AG08396 (cell line): ENCODE measurements around the gene PRKCE.

ENCODE experiments used
- DNase-seq: peaks from one replicate; pipeline ENCODE4 v3.0.0; 2012; ENCODE audit warnings: low spot score, mixed read lengths

PRKCE gene

GRCh38 chr2:45651415-45652089 lies at the start of gene PRKCE:
TSS of gene PRKCE (plus strand) at chr2:45651675.
- no peak for DNase-seq

GRCh38 chr2:45602624-45603023 lies 48.9 kb upstream of the PRKCE start:
- DNase-seq = no peak

GRCh38 chr2:45605116-45605515 lies 46.4 kb upstream of the PRKCE start:
- no peak for DNase-seq

GRCh38 chr2:45606796-45607195 lies 44.7 kb upstream of the PRKCE start:
- DNase-seq = no peak

GRCh38 chr2:45607701-45608100 lies 43.8 kb upstream of the PRKCE start:
- peak; percentile 31 for DNase-seq

GRCh38 chr2:45610281-45611019 lies 41.0 kb upstream of the PRKCE start:
- peak; percentile 42 for DNase-seq

- peak; percentile 91 for DNase-seq
Measured at GRCh38 chr2:45611020-45611859, 40.2 kb upstream of the PRKCE start, which contains the start of gene SRBD1. TSS of gene SRBD1 (minus strand) at chr2:45611267. CDS start at chr2:45605441, 5,826 bp downstream.

GRCh38 chr2:45612285-45612684 lies 39.2 kb upstream of the PRKCE start:
- DNase-seq = no peak

GRCh38 chr2:45612731-45613130 lies 38.7 kb upstream of the PRKCE start:
- DNase-seq = no peak

GRCh38 chr2:45614330-45614729 lies 37.1 kb upstream of the PRKCE start:
- no peak for DNase-seq

- DNase-seq = no peak
Measured at GRCh38 chr2:45614871-45615415, 36.5 kb upstream of the PRKCE start.

GRCh38 chr2:45616658-45617411 lies 34.6 kb upstream of the PRKCE start:
- peak; percentile 8 for DNase-seq

GRCh38 chr2:45617496-45617895 lies 34.0 kb upstream of the PRKCE start:
- no peak for DNase-seq

GRCh38 chr2:45622336-45623075 lies 29.0 kb upstream of the PRKCE start:
- no peak for DNase-seq

GRCh38 chr2:45623098-45623497 lies 28.4 kb upstream of the PRKCE start:
- DNase-seq = no peak

GRCh38 chr2:45625824-45626223 lies 25.7 kb upstream of the PRKCE start:
- no peak for DNase-seq

GRCh38 chr2:45626387-45627221 lies 24.9 kb upstream of the PRKCE start:
- DNase-seq = no peak

GRCh38 chr2:45627911-45628310 lies 23.6 kb upstream of the PRKCE start:
- DNase-seq = peak; percentile 47

- no peak for DNase-seq
Measured at GRCh38 chr2:45629971-45630370, 21.5 kb upstream of the PRKCE start.

- DNase-seq = no peak
Measured at GRCh38 chr2:45631319-45631718, 20.2 kb upstream of the PRKCE start.
